Liver (tissue), 9 donors: ENCODE measurements around the gene PDGFA. TPM values are rescaled to one million over a fixed set of nuclear protein-coding genes. Genes with fewer than 3 reads are reported as not detected.

Experiments
- DNase-seq: peaks from one replicate; pipeline ENCODE4 v3.0.0-alpha.2; 2017; ENCODE audit warnings: low spot score
- H3K27ac ChIP-seq, 2 donors: one replicate each; pipeline ENCODE4 v1.7.0; 2013; ENCODE audit warnings: inconsistent platforms in 2 of 2, low read length in 2 of 2, control low read depth in 1 of 2, low read depth in 1 of 2, mild to moderate bottlenecking in 1 of 2
- H3K27me3 ChIP-seq, 4 donors: one replicate each; pipeline versions ENCODE4 v1.6.1 to v1.7.0; 2013; ENCODE audit warnings: low read length in 3 of 4, inconsistent platforms in 1 of 4, mild to moderate bottlenecking in 1 of 4, moderate library complexity in 1 of 4; ENCODE audit not compliant: control insufficient read depth in 4 of 4, insufficient read depth in 4 of 4
- H3K36me3 ChIP-seq, 4 donors: one replicate each; pipeline versions ENCODE4 v1.6.1 to v1.7.0; 2013; ENCODE audit warnings: low read length in 3 of 4, mild to moderate bottlenecking in 3 of 4, low read depth in 1 of 4, moderate library complexity in 1 of 4; ENCODE audit not compliant: control insufficient read depth in 4 of 4, insufficient read depth in 3 of 4
- H3K4me1 ChIP-seq, 4 donors: one replicate each; pipeline versions ENCODE4 v1.6.1 to v1.7.0; 2013; ENCODE audit warnings: low read length in 3 of 4, mild to moderate bottlenecking in 3 of 4, moderate library complexity in 1 of 4; ENCODE audit not compliant: control insufficient read depth in 4 of 4, insufficient read depth in 4 of 4
- H3K4me3 ChIP-seq, 3 donors: one replicate each; pipeline versions ENCODE4 v1.6.1 to v1.7.0; 2013; ENCODE audit warnings: low read length in 3 of 3, control low read depth in 1 of 3, low read depth in 1 of 3, mild to moderate bottlenecking in 1 of 3
- H3K9ac ChIP-seq, 2 donors: one replicate each; pipeline ENCODE4 v1.7.0; 2013; ENCODE audit warnings: low read length in 2 of 2, mild to moderate bottlenecking in 2 of 2, moderate library complexity in 2 of 2, control low read depth in 1 of 2, low read depth in 1 of 2
- H3K9me3 ChIP-seq, 4 donors: one replicate each; pipeline versions ENCODE4 v1.6.1 to v1.7.0; 2013; ENCODE audit warnings: low read length in 3 of 4; ENCODE audit not compliant: control insufficient read depth in 4 of 4
- CTCF ChIP-seq: fragments of 150-350 bp; IDR thresholded peaks from 2 replicates; pipeline ENCODE4 v1.5.1; 2017; ENCODE audit warnings: improper control_type of control experiment, low read depth, low read length; ENCODE audit not compliant: missing input control
- EGR1 ChIP-seq, 2 donors: IDR thresholded peaks; 2 replicates each; pipeline ENCODE4 v1.6.1; 2016 to 2018; ENCODE audit warnings: antibody characterized with exemption in 2 of 2, low read depth in 2 of 2
- FOXA1 ChIP-seq: IDR thresholded peaks from 2 replicates; pipeline ENCODE4 v1.6.1; 2016; ENCODE audit warnings: antibody characterized with exemption
- FOXA2 ChIP-seq: IDR thresholded peaks from 2 replicates; pipeline ENCODE4 v1.6.1; 2016; ENCODE audit warnings: antibody characterized with exemption
- GABPA ChIP-seq, 2 donors: IDR thresholded peaks in 1 of 2; conservative IDR thresholded peaks in 1 of 2; 2 replicates each; pipeline ENCODE4 v1.6.1; 2016; ENCODE audit warnings: antibody characterized with exemption in 2 of 2, mild to moderate bottlenecking in 1 of 2, moderate library complexity in 1 of 2
- HNF4A ChIP-seq, 2 donors: conservative IDR thresholded peaks; 2 replicates each; pipeline ENCODE4 v1.6.1; 2016; ENCODE audit warnings: antibody characterized with exemption in 2 of 2, mild to moderate bottlenecking in 2 of 2
- HNF4G ChIP-seq: IDR thresholded peaks from 2 replicates; pipeline ENCODE4 v1.6.1; 2016; ENCODE audit warnings: antibody characterized with exemption
- JUND ChIP-seq, 2 donors: IDR thresholded peaks; 2 replicates each; pipeline ENCODE4 v1.6.1; 2016; ENCODE audit warnings: antibody characterized with exemption in 2 of 2
- NR2F2 ChIP-seq: IDR thresholded peaks from 2 replicates; pipeline ENCODE4 v1.6.1; 2016; ENCODE audit warnings: antibody characterized with exemption
- RAD21 ChIP-seq, 2 donors: IDR thresholded peaks; 2 replicates each; pipeline ENCODE4 v1.6.1; 2016; ENCODE audit warnings: antibody characterized with exemption in 2 of 2, mild to moderate bottlenecking in 2 of 2
- RXRA ChIP-seq, 2 donors: IDR thresholded peaks; 2 replicates each; pipeline ENCODE4 v1.6.1; 2017 to 2018; ENCODE audit warnings: antibody characterized with exemption in 2 of 2, mild to moderate bottlenecking in 1 of 2
- SP1 ChIP-seq: IDR thresholded peaks from 2 replicates; pipeline ENCODE4 v1.6.1; 2018; ENCODE audit warnings: antibody characterized with exemption, mild to moderate bottlenecking
- TAF1 ChIP-seq: conservative IDR thresholded peaks from 2 replicates; pipeline ENCODE4 v1.6.1; 2016; ENCODE audit warnings: antibody characterized with exemption, mild to moderate bottlenecking
- WGBS: extraction: QIAGEN DNeasy Blood & Tissue Kit; methylation state at CpG from one replicate; pipeline ENCODE4 v1.1.7; 2013; 5-methylcytosine and 5-hydroxymethylcytosine counted together
- polyA plus RNA-seq, 2 donors: library from polyadenylated mRNA; stranded (reverse) in 1 of 2; unstranded in 1 of 2; fragments of 200-250 nt in 1 of 2; fragments of >200 nt in 1 of 2; fragmentation: Nextera tagmentation in 1 of 2; extraction: Ambion mirVana in 1 of 2; gene quantifications; one replicate each; pipeline versions ENCODE4 v1.2.1 to v1.2.3, GENCODE V29; 2013 to 2015
- total RNA-seq, 2 donors: library from RNA; depleted of rRNA; stranded (reverse); fragments of >200 nt; gene quantifications; one replicate each; pipeline ENCODE4 v1.2.3, GENCODE V29; 2014
- TF ChIP-seq, protein P1 (sequence below): IDR thresholded peaks from 2 replicates; pipeline ENCODE4 v1.6.1; 2016; ENCODE audit warnings: antibody characterized with exemption, mild to moderate bottlenecking
- TF ChIP-seq, protein P2 (sequence below): IDR thresholded peaks from 2 replicates; pipeline ENCODE4 v1.6.1; 2016; ENCODE audit warnings: antibody characterized with exemption
- TF ChIP-seq, protein P3 (sequence below): IDR thresholded peaks from 2 replicates; pipeline ENCODE4 v1.6.1; 2016; ENCODE audit warnings: antibody characterized with exemption
- donor health status: healthy.
- donor health status: healthy.
- donor health status: healthy.
- donor health status: healthy.
- donor health status: healthy.

The PDGFA gene
- total and polyA plus RNA-seq, 4 donors = 1.4 to 5.1 (median 2.0) TPM

DNA sequence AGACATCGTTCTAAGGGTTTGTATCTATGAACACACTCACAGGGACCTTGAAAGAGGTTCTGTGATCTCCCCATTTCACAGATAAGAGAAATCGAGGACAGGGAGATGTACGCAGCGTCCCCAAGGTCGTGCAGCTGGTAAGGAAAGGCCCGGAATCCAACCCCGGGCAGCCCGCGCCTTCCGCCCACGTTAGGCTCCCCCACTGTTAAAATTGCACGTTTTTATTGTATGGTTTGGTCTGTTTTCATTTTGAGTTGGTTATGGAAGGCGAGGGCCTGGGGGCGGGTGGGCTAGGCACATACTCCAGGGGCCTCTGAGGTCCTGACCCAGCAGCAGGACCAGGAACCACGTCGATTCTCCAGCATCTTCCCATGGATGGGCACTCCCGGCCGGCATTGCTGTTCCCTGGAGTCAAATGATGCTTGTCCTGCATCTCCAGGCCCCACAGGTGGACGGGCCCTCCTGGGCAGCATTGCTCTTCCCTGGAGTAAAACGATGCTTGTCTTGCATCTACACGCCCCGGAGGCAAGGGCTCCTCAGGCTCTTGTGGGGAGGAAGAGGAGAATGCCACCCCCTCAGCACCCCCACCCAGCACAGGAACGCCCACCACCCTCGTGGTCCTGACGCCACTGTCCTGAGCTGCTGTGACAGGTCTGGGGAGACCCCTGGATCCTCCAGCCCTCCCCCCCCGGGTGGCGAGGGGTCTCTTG is 65.9 kb downstream of the PDGFA start:
- peaks cover 0 to 2% (median 0%) of the 10 kb centered on the region in 4 donors for H3K27me3 ChIP-seq
- TF ChIP-seq FOXA1 = no peak
- TF ChIP-seq CTCF = no peak
- TF ChIP-seq FOXA2 = no peak
- no peak for TF ChIP-seq JUND (IDR thresholded peaks at IDR 0.05)
- no peak for TF ChIP-seq GABPA (IDR thresholded peaks at IDR 0.05 in 1 of 2, conservative IDR thresholded peaks at IDR 0.05 in 1 of 2)
- TF ChIP-seq, protein P1, sequence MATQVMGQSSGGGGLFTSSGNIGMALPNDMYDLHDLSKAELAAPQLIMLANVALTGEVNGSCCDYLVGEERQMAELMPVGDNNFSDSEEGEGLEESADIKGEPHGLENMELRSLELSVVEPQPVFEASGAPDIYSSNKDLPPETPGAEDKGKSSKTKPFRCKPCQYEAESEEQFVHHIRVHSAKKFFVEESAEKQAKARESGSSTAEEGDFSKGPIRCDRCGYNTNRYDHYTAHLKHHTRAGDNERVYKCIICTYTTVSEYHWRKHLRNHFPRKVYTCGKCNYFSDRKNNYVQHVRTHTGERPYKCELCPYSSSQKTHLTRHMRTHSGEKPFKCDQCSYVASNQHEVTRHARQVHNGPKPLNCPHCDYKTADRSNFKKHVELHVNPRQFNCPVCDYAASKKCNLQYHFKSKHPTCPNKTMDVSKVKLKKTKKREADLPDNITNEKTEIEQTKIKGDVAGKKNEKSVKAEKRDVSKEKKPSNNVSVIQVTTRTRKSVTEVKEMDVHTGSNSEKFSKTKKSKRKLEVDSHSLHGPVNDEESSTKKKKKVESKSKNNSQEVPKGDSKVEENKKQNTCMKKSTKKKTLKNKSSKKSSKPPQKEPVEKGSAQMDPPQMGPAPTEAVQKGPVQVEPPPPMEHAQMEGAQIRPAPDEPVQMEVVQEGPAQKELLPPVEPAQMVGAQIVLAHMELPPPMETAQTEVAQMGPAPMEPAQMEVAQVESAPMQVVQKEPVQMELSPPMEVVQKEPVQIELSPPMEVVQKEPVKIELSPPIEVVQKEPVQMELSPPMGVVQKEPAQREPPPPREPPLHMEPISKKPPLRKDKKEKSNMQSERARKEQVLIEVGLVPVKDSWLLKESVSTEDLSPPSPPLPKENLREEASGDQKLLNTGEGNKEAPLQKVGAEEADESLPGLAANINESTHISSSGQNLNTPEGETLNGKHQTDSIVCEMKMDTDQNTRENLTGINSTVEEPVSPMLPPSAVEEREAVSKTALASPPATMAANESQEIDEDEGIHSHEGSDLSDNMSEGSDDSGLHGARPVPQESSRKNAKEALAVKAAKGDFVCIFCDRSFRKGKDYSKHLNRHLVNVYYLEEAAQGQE = no peak
- no peak for TF ChIP-seq HNF4A (conservative IDR thresholded peaks at IDR 0.05)
- TF ChIP-seq TAF1 = no peak
- no peak overlapping the region for H3K27ac ChIP-seq
- 83% methylated on average over 27 of the region's 27 CpGs for WGBS
- no peaks in the 10 kb centered on the region for H3K36me3 ChIP-seq
- H3K9me3 ChIP-seq = no peaks in the 10 kb centered on the region
- no peak overlapping the region for H3K4me3 ChIP-seq
- no peak for DNase-seq
- no peak overlapping the region for H3K9ac ChIP-seq
- no peaks in the 10 kb centered on the region for H3K4me1 ChIP-seq

GRCh38 chr7:452791-453455 is 66.7 kb downstream of the PDGFA start:
- DNase-seq = no peak
- peaks cover 0 to 2% (median 0%) of the 10 kb centered on the region in 4 donors for H3K27me3 ChIP-seq
- no peaks in the 10 kb centered on the region for H3K36me3 ChIP-seq
- H3K27ac ChIP-seq = no peak overlapping the region
- no peak overlapping the region for H3K9ac ChIP-seq
- H3K9me3 ChIP-seq = no peaks in the 10 kb centered on the region
- H3K4me1 ChIP-seq = no peaks in the 10 kb centered on the region
- 73% methylated on average over 21 of the region's 21 CpGs for whole genome bisulfite sequencing
- no peak overlapping the region for H3K4me3 ChIP-seq
- TF ChIP-seq, protein P1 = no peak
- no peak for TF ChIP-seq GABPA (IDR thresholded peaks at IDR 0.05 in 1 of 2, conservative IDR thresholded peaks at IDR 0.05 in 1 of 2)
- no peak for TF ChIP-seq CTCF
- no peak for TF ChIP-seq FOXA1
- no peak for TF ChIP-seq HNF4A (conservative IDR thresholded peaks at IDR 0.05)
- no peak for TF ChIP-seq RXRA (IDR thresholded peaks at IDR 0.05)
- TF ChIP-seq TAF1 = no peak
- TF ChIP-seq RAD21 (IDR thresholded peaks at IDR 0.05) = no peak
- TF ChIP-seq, protein P2, sequence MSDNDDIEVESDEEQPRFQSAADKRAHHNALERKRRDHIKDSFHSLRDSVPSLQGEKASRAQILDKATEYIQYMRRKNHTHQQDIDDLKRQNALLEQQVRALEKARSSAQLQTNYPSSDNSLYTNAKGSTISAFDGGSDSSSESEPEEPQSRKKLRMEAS = no peak
- TF ChIP-seq EGR1 (IDR thresholded peaks at IDR 0.05; ENCODE audit: low read depth in 2 of 2) = no peak
- TF ChIP-seq, protein P3, sequence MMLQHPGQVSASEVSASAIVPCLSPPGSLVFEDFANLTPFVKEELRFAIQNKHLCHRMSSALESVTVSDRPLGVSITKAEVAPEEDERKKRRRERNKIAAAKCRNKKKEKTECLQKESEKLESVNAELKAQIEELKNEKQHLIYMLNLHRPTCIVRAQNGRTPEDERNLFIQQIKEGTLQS = no peak
- no peak for TF ChIP-seq HNF4G
- no peak for TF ChIP-seq JUND (IDR thresholded peaks at IDR 0.05)
- TF ChIP-seq NR2F2 = no peak
- TF ChIP-seq SP1 = no peak
